GM12872 (cell line): ENCODE results near the gene GEMIN2.

Experiments
- TF ChIP-seq, protein P1 (sequence below): IDR thresholded peaks from 3 replicates; pipeline ENCODE4 v1.5.1; 2011; ENCODE audit warnings: low read depth, mild to moderate bottlenecking, low read length, moderate library complexity; ENCODE audit not compliant: insufficient read depth

The GEMIN2 gene, protein sequence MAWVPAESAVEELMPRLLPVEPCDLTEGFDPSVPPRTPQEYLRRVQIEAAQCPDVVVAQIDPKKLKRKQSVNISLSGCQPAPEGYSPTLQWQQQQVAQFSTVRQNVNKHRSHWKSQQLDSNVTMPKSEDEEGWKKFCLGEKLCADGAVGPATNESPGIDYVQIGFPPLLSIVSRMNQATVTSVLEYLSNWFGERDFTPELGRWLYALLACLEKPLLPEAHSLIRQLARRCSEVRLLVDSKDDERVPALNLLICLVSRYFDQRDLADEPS

DNA sequence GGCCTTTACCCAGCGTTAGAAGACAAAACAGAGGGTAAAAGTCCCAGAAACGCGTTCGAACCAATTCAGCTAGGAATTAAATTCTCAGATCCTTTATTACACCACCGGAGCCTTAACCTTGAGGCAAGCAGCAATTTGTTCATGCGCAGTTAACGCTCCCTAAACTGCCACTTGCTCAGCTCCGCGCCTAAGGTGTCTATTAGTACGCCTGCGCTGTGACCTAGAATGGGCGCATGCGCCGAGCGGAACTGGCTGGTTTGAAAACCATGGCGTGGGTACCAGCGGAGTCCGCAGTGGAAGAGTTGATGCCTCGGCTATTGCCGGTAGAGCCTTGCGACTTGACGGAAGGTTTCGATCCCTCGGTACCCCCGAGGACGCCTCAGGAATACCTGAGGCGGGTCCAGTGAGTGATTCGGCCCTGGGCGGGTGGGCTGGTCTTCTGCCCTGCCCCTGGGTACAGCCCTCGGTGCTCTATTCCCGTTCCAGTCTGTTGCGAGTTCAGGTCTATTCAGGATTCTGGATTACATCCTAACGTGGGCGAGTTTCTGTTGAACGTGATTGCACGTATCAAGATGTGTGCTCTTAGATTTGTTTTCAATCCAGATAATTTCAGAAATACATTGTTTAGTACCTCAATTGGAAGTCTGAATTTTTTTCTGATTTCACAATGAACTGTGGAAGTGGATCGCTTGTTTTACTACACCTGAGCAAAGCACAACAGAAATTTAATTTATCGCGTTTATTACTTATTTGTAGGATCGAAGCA, at the start of gene GEMIN2:
TSS of gene GEMIN2 (plus strand) at position 251 of the 766 bp plus-strand sequence. CDS start at position 267, 16 bp downstream.
- TF ChIP-seq, protein P1, sequence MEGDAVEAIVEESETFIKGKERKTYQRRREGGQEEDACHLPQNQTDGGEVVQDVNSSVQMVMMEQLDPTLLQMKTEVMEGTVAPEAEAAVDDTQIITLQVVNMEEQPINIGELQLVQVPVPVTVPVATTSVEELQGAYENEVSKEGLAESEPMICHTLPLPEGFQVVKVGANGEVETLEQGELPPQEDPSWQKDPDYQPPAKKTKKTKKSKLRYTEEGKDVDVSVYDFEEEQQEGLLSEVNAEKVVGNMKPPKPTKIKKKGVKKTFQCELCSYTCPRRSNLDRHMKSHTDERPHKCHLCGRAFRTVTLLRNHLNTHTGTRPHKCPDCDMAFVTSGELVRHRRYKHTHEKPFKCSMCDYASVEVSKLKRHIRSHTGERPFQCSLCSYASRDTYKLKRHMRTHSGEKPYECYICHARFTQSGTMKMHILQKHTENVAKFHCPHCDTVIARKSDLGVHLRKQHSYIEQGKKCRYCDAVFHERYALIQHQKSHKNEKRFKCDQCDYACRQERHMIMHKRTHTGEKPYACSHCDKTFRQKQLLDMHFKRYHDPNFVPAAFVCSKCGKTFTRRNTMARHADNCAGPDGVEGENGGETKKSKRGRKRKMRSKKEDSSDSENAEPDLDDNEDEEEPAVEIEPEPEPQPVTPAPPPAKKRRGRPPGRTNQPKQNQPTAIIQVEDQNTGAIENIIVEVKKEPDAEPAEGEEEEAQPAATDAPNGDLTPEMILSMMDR: no peak

DNA sequence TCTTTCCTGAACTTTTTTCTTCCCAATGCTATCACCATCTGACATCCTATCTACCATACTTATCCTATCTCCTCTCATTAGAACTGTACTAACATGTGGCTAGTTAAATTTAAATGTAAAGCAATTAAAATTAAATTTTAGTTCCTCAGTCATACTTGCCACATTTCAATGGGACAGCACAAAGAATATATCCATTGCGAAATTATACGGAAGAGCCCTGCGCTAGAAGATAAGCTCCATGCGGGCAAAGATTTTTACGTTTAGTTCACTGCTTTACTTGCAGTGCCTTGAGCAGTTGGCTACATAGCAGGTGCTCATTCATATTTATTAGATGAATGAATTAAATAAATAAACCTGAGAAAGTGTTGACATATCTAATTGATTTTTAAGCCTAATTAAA, 44.2 kb upstream of the GEMIN2 start:
- TF ChIP-seq, protein P1: no peak

DNA sequence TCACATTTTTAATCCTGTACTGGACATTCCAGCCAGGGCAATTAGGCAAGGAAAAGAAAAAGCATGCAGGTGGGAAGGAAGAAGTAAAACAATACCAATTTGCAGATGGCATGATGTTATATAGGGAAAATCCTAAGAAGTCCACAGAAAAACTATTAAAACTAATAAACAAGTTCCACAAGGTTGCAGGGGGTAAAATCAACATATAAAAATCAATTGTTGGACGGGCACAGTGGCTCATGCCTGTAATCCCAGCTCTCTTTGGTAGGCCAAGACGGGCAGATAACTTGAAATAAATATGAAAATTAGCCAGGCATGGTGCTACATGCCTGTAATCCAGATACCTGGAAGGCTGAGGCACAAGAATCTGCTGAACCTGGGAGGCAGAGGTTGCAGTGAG, 43.0 kb upstream of the GEMIN2 start:
- TF ChIP-seq, protein P1: no peak

DNA sequence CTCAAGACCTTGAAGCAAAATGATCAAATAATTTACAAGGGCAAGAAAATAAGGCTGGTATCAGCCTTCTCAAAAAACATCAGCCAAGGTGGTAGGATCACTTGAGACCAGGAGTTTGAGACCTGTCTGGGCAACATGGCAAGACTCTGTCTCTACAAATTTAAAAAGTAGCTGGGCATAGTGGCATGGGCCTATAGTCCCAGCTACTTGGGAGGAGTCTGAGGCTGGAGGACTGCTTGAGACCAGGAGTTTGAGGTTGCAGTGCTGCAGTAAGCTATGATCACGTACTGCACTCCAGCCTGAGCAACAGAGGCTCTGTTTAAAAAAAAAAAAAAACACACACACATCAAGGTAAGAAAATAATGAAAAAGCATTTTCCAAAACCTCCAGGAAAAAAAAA, 33.2 kb upstream of the GEMIN2 start:
- TF ChIP-seq, protein P1: no peak

DNA sequence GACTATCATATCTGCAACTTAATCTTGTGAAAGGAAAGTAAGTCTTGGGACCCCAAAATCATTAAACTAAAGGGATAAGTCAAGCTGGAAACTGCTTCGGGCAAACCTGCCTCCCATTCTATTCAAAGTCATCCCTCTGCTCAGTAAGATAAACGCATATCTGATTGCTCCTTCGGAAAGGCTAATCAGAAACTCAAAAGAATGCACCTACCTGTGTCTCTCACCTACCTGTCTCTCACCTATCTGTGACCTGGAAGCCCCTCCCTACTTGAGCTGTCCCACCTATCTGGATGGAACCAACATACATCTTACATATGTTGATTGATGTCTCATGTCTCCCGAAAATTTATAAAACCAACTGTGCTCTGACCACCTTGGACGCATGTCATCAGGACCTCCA, 31.0 kb upstream of the GEMIN2 start:
- TF ChIP-seq, protein P1: no peak

DNA sequence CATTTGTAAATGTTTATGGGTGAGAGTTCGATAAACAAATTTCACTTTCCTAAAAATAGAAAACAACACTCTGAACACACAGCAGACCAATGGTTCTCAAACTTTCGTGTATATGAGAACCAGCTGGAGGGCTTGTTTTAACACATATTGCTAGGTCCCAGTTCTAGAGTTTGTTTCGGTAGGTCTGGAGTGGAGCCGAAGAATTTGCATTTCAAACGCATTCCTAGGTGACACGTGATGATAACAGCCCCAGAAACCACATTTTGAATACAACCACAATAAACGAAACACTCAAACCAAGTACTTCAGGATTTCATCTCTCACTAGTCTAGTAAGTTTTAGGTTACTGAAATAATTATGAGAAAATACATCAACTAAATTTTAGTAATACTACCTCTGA, 28.2 kb upstream of the GEMIN2 start:
- TF ChIP-seq, protein P1: no peak

DNA sequence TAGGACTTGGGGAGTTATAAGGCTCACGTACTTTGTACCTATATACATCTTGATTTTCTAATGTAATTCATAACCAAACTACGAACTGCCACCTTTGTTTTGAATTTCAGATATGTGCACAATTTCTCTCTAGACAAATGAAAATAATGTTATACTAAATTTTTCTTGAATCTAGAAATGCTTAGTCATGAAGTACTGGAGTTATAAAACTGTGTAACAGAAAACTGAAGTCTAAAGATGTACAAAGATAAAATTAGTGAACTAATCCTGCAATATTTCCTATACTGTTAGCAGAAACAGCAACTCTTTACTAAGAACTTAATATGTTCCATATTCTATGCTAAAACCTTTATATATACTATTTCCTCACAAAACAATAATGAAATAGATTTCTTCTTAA, 26.6 kb upstream of the GEMIN2 start:
- TF ChIP-seq, protein P1: no peak
